GM23338 (cell line): ENCODE data around the gene ZNF439.
"Not testable (repeated sequence)": the region's sequence is repeated elsewhere in the genome, so short reads cannot be mapped to it uniquely, and the experiment has no call there.

ENCODE experiments used
- EZH2 ChIP-seq: fragments of 200-600 bp; sonication (generic); IDR thresholded peaks from one replicate; pipeline ENCODE4 v1.8.0; 2017; ENCODE audit warnings: antibody characterized with exemption, mild to moderate bottlenecking, low read depth; ENCODE audit not compliant: unreplicated experiment
- EZH2phosphoT487 ChIP-seq: fragments of 200-600 bp; sonication (generic); IDR thresholded peaks from one replicate; pipeline ENCODE4 v1.8.1; 2018; ENCODE audit warnings: antibody characterized with exemption; ENCODE audit not compliant: unreplicated experiment
- JUNB ChIP-seq: IDR thresholded peaks from one replicate; pipeline ENCODE4 v1.6.1; 2016; ENCODE audit warnings: antibody characterized with exemption; ENCODE audit not compliant: unreplicated experiment
- POLR2AphosphoS5 ChIP-seq: IDR thresholded peaks from 2 replicates; pipeline ENCODE4 v1.6.1; 2016; ENCODE audit warnings: antibody characterized with exemption, low read depth
- TF ChIP-seq, protein P1 (sequence below), 2 experiments: fragments of 200-600 bp in 1 of 2; sonication (generic) in 1 of 2; conservative IDR thresholded peaks; 2 replicates each; pipeline versions ENCODE4 v1.5.1 to v1.6.1; 2016 to 2017; ENCODE audit warnings: antibody characterized with exemption in 2 of 2, low read depth in 2 of 2, mild to moderate bottlenecking in 2 of 2, moderate library complexity in 1 of 2
- TF ChIP-seq, protein P2 (sequence below): IDR thresholded peaks from one replicate; pipeline ENCODE4 v1.6.1; 2018; ENCODE audit warnings: antibody characterized with exemption; ENCODE audit not compliant: unreplicated experiment

DNA sequence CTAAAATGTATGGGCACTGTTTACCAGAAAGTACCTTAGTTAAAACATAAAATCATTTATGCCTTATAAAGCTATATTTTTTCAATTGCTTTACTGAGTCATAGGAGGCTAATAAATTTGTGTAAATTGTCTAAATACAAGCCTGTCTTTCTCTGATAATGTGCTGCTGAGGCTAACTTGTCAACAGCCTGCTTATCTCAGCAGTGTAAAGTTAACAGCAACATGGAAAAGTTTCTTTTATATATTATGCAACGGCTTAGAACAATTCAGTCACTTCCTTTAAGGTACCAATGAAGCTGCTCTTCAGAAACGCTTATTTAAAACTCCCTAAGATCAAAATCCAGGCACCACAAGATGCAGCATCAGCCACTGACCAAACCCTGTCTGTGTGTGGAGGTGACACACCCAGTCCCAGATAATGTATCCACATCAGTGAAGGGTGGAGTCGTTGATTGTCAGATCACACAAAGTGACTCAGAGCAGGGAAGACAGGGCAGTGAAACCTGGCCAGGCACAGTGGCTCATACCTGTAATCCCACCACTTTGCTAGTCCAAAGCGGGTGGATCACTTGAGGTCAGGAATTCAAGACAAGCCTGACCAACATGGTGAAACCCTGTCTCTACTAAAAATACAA lies 66.0 kb downstream of the ZNF439 start:
- not testable (repeated sequence) for TF ChIP-seq POLR2AphosphoS5, EZH2phosphoT487, JUNB, EZH2
- TF ChIP-seq, protein P1, sequence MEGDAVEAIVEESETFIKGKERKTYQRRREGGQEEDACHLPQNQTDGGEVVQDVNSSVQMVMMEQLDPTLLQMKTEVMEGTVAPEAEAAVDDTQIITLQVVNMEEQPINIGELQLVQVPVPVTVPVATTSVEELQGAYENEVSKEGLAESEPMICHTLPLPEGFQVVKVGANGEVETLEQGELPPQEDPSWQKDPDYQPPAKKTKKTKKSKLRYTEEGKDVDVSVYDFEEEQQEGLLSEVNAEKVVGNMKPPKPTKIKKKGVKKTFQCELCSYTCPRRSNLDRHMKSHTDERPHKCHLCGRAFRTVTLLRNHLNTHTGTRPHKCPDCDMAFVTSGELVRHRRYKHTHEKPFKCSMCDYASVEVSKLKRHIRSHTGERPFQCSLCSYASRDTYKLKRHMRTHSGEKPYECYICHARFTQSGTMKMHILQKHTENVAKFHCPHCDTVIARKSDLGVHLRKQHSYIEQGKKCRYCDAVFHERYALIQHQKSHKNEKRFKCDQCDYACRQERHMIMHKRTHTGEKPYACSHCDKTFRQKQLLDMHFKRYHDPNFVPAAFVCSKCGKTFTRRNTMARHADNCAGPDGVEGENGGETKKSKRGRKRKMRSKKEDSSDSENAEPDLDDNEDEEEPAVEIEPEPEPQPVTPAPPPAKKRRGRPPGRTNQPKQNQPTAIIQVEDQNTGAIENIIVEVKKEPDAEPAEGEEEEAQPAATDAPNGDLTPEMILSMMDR (conservative IDR thresholded peaks at IDR 0.05; ENCODE audit: low read depth in 2 of 2): not testable (repeated sequence)
- TF ChIP-seq, protein P2, sequence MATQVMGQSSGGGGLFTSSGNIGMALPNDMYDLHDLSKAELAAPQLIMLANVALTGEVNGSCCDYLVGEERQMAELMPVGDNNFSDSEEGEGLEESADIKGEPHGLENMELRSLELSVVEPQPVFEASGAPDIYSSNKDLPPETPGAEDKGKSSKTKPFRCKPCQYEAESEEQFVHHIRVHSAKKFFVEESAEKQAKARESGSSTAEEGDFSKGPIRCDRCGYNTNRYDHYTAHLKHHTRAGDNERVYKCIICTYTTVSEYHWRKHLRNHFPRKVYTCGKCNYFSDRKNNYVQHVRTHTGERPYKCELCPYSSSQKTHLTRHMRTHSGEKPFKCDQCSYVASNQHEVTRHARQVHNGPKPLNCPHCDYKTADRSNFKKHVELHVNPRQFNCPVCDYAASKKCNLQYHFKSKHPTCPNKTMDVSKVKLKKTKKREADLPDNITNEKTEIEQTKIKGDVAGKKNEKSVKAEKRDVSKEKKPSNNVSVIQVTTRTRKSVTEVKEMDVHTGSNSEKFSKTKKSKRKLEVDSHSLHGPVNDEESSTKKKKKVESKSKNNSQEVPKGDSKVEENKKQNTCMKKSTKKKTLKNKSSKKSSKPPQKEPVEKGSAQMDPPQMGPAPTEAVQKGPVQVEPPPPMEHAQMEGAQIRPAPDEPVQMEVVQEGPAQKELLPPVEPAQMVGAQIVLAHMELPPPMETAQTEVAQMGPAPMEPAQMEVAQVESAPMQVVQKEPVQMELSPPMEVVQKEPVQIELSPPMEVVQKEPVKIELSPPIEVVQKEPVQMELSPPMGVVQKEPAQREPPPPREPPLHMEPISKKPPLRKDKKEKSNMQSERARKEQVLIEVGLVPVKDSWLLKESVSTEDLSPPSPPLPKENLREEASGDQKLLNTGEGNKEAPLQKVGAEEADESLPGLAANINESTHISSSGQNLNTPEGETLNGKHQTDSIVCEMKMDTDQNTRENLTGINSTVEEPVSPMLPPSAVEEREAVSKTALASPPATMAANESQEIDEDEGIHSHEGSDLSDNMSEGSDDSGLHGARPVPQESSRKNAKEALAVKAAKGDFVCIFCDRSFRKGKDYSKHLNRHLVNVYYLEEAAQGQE: not testable (repeated sequence)
